Esophagus squamous epithelium (tissue), 4 donors: ENCODE results near the gene SUN5.

Experiments
- POLR2A ChIP-seq, 4 donors: fragments of 450-650 bp; IDR thresholded peaks; one replicate each; pipeline ENCODE4 v1.6.1; 2017; ENCODE audit warnings: antibody characterized with exemption in 4 of 4, mild to moderate bottlenecking in 4 of 4, moderate library complexity in 3 of 4
- TF ChIP-seq, protein P1 (sequence below), 6 experiments: fragments of 450-650 bp in 4 of 6; fragments of 200-600 bp in 2 of 6; sonication (generic) in 2 of 6; IDR thresholded peaks; one replicate each; pipeline ENCODE4 v1.5.1; 2016 to 2019; ENCODE audit warnings: antibody characterized with exemption in 6 of 6, mild to moderate bottlenecking in 4 of 6, moderate library complexity in 4 of 6

GRCh38 chr20:33004141-33004751, at the start of gene SUN5:
- TF ChIP-seq, protein P1, sequence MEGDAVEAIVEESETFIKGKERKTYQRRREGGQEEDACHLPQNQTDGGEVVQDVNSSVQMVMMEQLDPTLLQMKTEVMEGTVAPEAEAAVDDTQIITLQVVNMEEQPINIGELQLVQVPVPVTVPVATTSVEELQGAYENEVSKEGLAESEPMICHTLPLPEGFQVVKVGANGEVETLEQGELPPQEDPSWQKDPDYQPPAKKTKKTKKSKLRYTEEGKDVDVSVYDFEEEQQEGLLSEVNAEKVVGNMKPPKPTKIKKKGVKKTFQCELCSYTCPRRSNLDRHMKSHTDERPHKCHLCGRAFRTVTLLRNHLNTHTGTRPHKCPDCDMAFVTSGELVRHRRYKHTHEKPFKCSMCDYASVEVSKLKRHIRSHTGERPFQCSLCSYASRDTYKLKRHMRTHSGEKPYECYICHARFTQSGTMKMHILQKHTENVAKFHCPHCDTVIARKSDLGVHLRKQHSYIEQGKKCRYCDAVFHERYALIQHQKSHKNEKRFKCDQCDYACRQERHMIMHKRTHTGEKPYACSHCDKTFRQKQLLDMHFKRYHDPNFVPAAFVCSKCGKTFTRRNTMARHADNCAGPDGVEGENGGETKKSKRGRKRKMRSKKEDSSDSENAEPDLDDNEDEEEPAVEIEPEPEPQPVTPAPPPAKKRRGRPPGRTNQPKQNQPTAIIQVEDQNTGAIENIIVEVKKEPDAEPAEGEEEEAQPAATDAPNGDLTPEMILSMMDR (IDR thresholded peaks at IDR 0.05): no peak
- TF ChIP-seq POLR2A (IDR thresholded peaks at IDR 0.05): no peak
